H1 (cell line): ENCODE results near the gene MTMR6.

ENCODE experiments used
- CBX5 ChIP-seq: fragments of 300-800, 300-1000 bp; sonication (generic); IDR thresholded peaks from 2 replicates; pipeline ENCODE4 v1.7.1; 2016; ENCODE audit warnings: antibody characterized with exemption, low read length, low read depth
- CTCF ChIP-seq, 3 experiments: IDR thresholded peaks; 1 replicate in 2 of 3; 2 replicates in 1 of 3; pipeline versions ENCODE4 v1.5.1 to v1.6.1; 2011; ENCODE audit warnings: low read length in 3 of 3, mild to moderate bottlenecking in 3 of 3, inconsistent platforms in 2 of 3, low read depth in 1 of 3, moderate library complexity in 1 of 3; ENCODE audit not compliant: insufficient read depth in 1 of 3; ENCODE audit errors: control extremely low read depth in 1 of 3
- EZH2 ChIP-seq: fragments of 200-600 bp; sonication (generic); IDR thresholded peaks from 2 replicates; pipeline ENCODE4 v1.7.1; 2012; ENCODE audit warnings: low read depth, mild to moderate bottlenecking, moderate library complexity, low read length, inconsistent platforms; ENCODE audit not compliant: severe bottlenecking
- SIN3A ChIP-seq, 2 experiments: IDR thresholded peaks in 1 of 2; conservative IDR thresholded peaks in 1 of 2; 2 replicates each; pipeline ENCODE4 v1.6.1; 2011 to 2012; ENCODE audit warnings: low read length in 2 of 2, improper control_type of control experiment in 1 of 2, low read depth in 1 of 2, mild to moderate bottlenecking in 1 of 2
- SRF ChIP-seq: IDR thresholded peaks from 2 replicates; pipeline ENCODE4 v1.6.1; 2011; ENCODE audit warnings: mild to moderate bottlenecking, low read depth, low read length, moderate library complexity
- YY1 ChIP-seq: IDR thresholded peaks from 2 replicates; pipeline ENCODE4 v1.6.1; 2011; ENCODE audit warnings: low read depth, mild to moderate bottlenecking, low read length

- TF ChIP-seq CTCF (IDR thresholded peaks at IDR 0.05; ENCODE audit: control extremely low read depth in 1 of 3, insufficient read depth in 1 of 3, low read depth in 1 of 3, low read length in 3 of 3) (no peak), YY1 (no peak), SRF (no peak), EZH2 (no peak), SIN3A (conservative IDR thresholded peaks at IDR 0.05 in 1 of 2, IDR thresholded peaks at IDR 0.05 in 1 of 2; ENCODE audit: low read depth in 1 of 2, low read length in 2 of 2) (no peak), CBX5 (no peak)
These were observed 42.4 kb upstream of the MTMR6 start for GRCh38 chr13:25329706-25330105.
